IPS DF 19.7 (cell line): ENCODE results near the gene MLXIP.

ENCODE experiments used
- DNase-seq: peaks from one replicate; pipeline ENCODE4 v3.0.0-alpha.2; 2013; ENCODE audit warnings: low read depth, low spot score

Gene MLXIP

GRCh38 chr12:122183588-122183940 is 105.0 kb downstream of the MLXIP start:
- DNase-seq = no peak

GRCh38 chr12:122184517-122184916 is 106.0 kb downstream of the MLXIP start:
- no peak for DNase-seq

- no peak for DNase-seq
Measured at GRCh38 chr12:122185079-122185478, 106.5 kb downstream of the MLXIP start.

- DNase-seq = no peak
Measured at GRCh38 chr12:122185494-122186082, 107.0 kb downstream of the MLXIP start.

- DNase-seq = no peak
Measured at GRCh38 chr12:122187466-122187865, 108.9 kb downstream of the MLXIP start.

GRCh38 chr12:122189626-122190475 is 111.3 kb downstream of the MLXIP start:
- no peak for DNase-seq

GRCh38 chr12:122190842-122191668 is 112.5 kb downstream of the MLXIP start:
- no peak for DNase-seq

GRCh38 chr12:122192441-122192840 is 113.9 kb downstream of the MLXIP start:
- DNase-seq = no peak

GRCh38 chr12:122194804-122195203 is 116.2 kb downstream of the MLXIP start:
- DNase-seq = no peak

GRCh38 chr12:122195405-122195804 is 116.8 kb downstream of the MLXIP start:
- DNase-seq = no peak
